Hepatic stellate cell (primary cell): ENCODE measurements around the gene SEC11C.
"Not testable (repeated sequence)": the region's sequence is repeated elsewhere in the genome, so short reads cannot be mapped to it uniquely, and the experiment has no call there.

Source experiments
- DNase-seq: peaks from one replicate; pipeline ENCODE4 v3.0.0; 2011; ENCODE audit warnings: low spot score

SEC11C gene

DNA sequence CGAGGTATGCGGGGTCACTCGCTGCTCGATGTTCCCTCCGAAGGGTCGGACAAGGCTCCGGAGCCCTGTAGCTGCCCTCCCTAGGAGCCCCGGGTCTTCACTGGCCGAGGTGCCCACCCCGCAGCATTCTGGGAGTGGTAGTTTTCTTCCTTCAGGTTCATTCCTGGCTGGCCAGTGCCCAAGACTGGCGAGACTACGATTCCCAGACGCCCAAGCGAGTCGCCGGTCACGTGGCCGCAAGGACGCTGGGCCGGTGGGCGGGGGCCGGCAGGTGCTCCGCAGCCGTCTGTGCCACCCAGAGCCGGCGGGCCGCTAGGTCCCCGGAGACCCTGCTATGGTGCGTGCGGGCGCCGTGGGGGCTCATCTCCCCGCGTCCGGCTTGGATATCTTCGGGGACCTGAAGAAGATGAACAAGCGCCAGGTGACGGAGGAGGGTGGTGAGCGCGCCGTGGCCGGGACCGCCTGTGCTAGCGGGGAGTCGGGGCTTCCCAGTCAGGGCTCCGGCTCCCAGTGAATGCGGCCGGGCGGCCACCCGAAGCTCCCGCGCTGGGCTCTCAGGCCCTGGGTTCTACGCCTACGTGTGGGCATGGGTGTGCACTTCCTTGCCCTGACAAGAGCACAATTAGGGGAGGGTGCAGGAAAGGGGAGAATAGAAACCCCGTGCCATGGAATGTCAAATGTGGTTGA is at the start of gene SEC11C:
Gene SEC11C, plus strand, starts transcription at position 270 of the 687 bp plus-strand sequence. Its CDS starts 65 bp downstream, at position 335.
- peak; percentile 95 for DNase-seq

DNA sequence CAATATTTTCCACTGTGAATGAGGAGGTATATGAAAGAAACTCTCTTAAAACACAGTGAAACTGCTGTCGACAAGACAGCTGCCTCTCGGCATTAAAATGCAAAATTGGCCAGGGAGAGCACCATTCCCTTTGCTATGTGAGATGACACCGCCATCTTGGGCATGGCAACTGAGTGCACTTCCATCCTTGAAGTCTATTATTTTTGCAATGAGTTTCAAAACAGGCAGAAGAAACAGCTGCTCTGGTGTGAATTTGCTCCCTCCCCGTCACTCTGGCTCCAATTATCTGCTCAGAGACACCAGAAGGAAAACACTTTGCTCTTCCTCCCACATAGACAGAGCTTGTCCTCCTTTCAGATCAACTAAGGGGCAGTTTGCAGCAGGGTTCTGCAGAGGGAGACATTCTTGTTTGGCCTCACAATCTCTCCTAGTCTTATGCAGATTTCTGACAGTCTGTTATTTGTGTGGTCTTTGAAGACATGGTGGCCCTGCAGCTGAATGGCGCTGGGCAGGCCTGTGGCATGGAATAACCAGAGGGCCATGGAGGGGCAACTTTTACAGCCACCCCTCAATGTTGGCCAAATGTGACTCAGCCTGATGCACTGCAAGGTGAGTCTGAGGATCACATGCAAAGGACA is 48.6 kb upstream of the SEC11C start:
- DNase-seq = no peak

DNA sequence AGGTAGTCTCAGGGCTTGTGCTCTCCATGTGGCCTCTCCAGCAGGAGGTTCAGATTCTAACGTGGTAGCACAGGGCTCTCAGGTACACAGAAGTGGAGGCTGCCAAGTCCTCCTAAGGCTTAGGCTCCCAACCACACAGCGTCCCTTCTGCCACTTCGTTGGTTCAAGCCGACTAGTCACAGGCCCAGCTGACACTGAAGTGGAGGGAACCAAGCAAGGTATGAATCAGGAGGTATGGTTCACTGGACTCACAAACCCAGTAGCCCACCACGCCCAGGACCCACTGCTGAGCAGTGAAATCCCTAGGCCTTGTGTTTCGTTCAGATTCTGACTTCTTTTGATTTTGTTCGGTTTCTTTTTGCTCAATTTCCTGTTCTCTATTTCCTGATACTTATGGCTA is 46.0 kb upstream of the SEC11C start:
- no peak for DNase-seq

DNA sequence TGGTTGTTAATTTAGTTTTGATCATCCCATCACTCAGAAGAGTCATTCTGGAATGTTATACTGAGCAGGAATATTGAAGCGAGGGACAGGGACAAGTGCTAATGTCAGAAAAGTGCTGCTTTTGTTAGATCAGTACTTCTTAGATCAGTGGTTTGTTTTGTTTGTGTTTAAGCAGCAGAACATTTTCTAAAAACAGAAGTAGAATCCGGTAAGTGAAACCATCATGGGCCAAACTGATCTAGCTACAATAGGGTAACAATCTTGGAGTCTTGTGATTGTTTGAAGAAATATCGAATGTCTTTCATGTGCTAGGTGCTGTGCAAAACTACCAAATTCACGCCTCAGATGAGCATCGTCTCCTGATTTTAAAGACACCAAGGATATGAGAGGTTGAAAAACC is 45.1 kb upstream of the SEC11C start:
- no peak for DNase-seq

DNA sequence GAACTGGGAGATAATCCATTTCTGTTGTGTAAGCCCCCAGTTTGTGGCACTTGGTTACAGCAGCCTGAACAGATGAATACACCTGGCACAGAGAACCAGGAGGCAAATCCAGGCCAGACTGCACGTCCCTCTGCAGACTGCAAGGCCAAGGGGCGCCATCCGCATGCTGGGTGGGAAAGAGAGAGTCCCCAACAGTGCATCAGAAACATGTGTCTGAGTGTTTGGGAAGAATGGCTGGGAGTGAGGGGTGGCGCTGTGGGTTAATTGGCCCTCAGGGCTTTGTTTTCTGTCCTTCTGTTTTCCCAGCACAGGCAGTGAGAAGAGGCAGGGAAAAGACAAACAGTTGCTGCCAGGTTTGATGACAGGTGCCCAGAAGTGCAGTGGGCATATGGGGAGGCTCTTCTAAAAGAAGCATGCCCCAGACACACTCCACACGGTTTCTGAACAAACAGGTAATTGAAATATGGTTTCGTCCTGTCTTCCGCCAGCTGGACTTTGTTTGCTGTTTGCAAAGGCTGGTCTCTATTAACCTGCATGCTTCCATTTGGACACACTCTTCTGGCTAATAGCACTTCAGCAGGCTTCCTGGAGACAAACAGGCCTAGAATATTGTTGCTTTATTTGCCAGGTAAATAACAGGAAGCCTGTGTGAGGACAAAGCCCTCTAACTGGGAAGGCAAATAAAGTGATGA is 43.4 kb upstream of the SEC11C start:
- no peak for DNase-seq

DNA sequence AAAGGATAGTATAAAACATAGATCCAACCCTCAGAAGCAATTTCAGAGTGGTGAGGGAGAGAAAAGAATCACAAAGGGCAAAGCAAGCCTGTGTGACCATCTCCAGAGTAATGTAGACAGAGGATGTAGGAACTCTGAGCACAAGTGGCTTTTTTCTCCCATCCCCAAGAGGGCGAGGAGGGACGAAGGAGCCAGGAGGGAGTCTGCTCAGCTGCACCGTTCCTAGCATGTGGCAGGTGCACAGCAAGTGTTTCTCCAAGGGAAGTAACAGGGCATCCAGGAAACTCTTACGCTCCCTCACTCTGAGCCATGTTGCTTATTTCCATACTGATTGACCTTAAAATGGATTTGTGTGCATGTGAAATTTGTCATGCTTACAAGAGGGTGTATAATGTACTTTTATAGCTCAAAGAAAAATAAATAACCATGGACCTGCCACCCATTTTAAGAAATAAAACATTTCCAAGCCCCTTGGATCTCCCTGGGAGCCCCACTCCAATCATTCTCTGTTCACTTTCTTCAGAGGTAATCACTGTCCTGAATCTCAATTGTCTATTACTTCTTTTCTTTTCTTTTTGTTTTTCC is 37.8 kb upstream of the SEC11C start:
- no peak for DNase-seq

DNA sequence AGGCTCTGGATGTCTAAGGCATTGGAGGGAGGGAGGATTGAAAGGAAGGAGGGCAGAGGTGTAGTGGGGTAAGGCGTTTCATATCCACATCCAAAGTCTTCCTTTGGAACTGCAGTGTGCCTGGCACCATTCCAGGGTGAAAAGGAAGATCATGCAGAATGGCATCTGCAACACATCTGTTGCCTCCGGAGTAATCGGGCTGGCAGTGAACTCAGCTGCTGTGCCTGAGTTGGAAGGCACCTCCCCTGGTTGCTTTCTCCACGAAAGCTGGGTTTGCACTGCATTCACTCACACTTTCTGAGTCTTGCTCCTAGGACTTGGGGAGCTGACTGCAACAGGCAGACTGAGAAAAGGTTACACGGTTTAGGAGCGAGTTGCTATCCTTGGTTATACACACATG is 30.3 kb upstream of the SEC11C start:
- DNase-seq = no peak

DNA sequence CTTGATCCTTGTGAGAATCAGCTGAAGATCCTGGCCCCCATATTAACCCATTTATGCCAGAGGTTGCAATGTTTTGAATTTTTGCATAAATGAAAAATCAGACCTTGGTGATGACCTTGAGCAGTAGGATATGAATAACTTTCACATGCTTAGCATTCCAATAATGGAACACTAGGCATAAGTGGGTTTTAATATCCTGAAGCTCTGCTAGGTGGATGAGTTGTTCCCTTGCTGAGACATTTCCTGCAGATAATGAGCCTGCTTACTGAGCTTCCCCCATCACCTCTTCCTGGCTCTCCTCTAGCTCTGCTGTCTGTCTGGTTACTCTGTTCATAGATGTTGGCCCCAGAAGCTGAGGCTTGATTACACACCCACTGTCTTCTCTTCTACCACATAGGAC is 25.5 kb upstream of the SEC11C start:
- DNase-seq = no peak

DNA sequence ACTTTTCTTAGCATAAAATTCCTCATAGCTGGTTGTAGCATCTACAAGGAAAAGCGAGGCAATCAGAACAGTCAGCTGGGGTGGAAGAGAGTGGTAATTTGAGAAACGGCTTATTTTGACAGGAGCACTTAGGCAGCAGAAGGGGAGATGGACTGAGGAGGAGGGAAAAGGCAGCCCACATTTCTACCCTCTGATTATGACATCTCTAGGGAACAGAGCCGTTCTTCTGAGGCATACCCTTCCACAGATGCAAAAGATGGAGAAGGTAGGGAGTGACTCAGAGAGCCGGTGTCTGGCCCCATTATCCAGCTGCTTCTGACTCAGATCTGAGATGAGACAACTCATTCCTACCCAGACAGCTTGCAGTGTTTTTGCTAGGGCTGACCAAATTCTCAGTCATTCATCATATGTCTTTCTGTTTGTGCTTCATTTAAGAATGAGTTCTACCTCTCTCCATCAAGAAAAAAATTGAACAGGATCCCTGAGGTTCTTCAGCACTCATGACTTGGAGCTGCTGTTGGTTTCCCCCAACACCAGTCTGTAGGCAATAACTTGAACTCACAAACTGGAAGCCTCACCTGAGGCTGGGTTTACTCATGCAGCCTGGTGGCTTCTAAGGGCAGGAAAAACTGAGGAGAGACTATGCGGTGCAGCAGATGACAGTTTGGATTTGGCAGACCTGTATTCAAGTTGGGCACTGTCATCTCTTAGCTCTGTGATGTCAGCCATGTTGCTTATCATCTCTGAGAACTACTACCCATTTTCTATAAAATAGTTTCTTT is 15.9 kb upstream of the SEC11C start:
- DNase-seq = peak; percentile 81

DNA sequence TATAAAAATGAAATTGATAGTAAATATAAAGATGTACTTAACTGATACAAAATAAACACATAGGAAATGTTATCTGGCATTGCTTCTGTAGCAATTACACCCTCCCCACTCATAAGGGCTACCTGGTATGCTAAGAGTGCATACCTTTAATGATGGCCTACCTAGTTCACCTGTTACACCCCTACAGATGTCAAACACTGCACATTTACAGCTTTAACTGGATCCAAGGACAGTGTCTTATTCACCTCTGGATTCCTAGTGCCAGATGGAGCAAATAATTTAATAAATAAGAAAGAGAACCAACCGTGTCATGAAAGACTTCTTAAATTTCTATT is 15.3 kb upstream of the SEC11C start:
- no peak for DNase-seq

DNA sequence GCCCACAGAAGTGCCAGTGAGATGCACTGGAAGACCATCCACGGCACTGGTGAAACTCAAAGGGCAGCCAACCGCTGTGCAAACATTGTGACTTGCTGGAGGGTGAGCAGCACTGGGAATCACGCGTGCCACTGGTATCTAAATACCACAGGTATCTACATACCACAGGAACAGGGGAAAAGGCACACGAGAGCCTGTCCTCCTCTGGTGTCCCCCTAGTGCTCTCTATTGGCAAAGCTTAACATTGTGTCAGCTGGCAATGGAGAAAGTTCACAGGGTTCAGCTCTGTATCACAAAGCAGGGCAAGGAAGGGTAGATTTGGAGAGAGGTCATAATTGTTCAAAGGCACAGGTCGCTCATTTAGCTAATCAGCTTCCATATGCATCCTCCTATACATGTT is 12.6 kb upstream of the SEC11C start:
- no peak for DNase-seq

DNA sequence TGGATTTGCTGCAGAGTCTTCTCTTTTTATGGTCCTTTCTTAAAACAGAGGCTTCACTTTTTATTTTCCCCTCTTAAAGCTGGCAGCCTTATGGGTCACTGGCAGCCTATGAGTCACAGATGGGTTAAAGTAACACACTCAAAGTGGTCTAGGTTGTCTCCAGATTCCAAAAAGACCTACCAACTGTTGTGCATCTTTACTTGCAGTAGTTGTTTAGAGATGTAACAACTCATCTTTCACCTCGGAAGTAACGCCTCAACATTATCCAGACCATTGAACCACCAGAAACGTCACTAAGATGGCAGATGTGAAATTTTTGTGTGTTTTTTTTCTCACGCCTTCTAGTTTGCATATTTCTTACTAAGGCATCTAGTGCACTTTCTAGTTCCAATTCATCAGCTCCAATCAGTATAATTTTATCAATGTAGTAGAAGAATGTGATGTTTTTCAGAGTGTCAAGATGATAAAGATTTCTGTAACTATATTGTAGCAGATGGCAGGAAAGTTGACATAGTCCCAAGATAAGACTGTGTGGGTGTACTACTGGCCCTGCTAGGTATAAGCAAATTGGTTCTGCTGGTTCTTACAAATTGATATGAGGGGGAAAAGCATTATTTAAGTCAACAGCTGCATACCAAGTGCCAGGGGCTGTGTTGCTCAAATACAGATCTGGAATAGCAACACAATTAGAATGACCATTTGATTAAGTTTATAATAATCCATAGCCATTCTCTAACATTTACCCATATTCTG is 9.6 kb upstream of the SEC11C start:
- no peak for DNase-seq

DNA sequence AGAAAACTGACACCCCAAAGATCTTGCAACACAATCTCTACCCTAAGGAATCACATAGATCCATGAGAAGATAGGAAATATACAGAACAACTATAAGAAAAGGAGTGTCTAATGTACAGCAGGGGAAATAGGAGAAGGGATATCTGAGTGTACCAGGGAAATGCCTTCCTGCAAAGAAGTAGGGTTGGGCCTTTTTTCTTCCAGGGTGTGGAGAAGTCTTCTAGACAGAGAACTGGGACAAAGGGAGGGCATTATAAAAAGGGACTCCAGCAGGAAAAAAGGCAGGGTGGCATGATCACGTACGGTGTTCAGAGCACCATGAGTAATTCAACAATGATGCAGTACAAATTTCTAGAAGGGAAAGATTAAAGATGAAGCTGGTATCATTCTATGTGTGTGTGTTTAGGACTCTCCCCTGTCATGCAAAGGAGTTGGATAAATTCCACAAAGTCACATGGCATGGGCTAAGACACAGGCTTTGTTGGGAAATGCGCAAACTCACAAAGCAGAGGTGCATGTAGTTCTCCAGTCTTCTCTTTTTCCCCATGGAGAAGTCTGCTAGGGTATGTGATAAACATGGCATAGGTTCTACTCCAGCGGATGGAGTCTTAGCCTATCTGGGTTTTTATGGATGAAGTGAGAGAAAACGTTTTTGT is 6.7 kb upstream of the SEC11C start:
- DNase-seq = no peak

DNA sequence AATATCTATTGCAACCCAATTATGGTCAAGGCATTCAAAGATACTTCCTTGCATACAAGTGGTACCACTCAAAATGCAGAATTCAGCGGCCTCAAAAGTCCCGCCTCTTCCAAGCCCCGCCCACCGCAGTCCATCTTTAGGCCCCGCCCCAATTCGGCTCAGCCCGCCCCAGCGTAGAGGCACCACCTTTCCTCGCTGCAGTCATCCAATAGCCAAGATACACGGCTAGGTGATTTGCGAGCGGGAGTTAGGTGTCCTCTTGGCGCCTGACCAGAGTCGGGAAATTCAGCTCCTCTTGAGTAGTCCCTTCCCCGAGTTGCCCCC is 431 bp upstream of the SEC11C start:
- peak; percentile 89 for DNase-seq

DNA sequence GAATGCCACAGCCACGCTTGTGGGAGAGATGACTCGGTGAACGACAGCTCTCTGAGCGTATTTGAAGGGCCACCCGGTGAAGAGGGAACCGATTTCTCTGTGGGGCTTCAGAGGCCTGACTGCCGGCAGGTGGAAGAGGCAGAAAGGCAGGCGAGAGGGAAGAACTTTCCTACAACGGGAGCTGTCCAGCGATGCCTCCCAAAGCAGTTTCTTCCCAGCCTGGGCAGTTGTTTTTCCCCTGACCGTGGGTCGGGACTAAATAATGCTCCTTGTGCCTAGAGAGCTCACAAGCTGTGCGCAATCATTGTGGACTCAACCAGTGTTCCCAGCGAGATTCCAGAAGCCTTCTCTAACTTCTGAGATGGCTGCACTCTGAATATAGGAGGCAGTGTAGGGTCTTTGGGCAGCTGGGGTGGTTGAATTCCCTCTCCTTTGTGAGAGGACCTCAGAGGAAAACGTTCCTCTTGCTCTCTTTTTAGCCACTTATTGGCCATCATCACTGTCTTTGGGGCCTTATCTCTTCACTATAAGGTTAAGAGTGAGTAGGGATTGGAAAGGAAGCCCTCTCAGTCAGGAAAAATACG is 710 bp downstream of the SEC11C start:
- DNase-seq = peak; percentile 55

DNA sequence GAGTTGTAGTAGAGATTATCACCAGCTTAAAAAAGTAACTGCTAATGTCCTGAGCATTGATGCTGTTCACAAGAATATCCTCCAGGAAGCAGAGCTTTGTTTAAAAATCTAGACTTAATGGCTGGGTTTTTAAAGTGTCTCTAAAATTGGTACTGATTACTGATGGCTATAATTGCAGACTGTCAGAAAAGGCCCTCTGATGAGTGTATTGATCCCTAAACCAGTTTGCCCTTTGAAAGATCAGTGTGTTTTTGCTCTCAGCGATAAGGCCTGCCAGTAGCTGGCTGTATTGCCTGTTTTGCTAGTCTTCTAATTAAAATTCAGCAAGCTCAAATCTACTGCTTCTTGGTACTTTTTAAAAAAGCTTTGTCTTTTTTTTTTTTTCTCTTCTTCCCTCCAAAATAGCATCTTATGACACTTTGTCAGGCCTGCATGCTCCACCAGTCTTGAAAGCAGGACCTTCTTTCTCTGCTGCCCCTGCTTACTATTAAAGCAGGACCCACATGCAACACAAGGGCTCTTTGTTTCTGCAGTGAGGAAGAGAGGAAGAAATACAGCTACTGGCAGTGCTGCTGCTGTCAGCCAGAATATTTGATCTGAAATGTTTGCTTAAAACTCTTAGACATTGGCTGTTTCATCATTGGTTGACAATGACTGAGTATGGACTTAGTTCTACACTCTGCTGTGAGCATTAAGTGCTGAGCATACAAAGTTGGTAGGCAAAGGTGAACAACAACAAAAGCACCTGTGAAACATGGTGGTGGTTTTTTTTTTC is 1.8 kb downstream of the SEC11C start:
- no peak for DNase-seq

DNA sequence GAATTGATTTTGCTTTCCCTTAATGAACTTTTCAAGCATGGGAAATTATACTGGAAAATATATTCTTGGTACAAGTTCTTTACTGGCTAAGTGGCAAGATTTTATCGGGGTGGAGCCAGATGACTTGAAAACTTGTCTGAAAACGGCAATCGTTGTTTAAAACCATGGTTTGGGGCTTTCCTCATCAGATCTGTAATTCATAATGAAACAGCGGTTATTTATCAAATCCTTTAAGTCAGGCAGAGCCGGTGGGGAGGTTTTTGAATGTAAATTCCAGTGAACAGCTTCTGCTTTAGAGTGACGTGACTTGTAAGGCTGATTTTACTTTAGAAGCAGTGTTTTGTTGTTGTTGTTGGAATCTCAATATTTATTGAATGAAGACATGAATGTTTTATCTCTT is 2.6 kb downstream of the SEC11C start:
- no peak for DNase-seq

DNA sequence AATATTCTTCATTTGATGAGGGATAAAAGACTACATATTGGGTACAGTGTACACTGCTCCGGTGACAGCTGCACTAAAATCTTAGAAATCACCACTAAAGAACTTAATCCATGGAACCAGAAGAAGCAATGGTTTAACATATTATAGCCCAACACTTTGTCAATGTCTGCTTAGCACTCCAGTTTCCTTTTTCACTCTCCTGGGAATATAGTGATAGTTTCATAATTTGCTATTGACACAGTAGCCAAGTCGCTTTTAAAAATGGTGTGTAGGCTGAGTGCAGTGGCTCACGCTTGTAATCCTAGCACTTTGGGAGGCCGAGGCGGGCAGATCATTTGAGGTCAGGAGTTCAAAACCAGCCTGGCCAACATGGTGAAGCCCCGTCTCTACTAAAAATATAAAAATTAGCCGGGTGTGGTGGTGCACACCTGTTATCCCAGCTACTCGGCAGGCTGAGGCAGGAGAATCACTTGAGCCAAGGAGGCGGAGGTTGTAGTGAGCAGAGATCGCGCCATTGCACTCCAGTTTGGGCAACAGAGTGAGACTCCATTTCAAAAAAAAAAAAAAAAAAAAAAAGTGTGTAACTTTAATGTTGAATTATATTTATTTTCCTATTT is 3.2 kb downstream of the SEC11C start:
- DNase-seq = not testable (repeated sequence)

DNA sequence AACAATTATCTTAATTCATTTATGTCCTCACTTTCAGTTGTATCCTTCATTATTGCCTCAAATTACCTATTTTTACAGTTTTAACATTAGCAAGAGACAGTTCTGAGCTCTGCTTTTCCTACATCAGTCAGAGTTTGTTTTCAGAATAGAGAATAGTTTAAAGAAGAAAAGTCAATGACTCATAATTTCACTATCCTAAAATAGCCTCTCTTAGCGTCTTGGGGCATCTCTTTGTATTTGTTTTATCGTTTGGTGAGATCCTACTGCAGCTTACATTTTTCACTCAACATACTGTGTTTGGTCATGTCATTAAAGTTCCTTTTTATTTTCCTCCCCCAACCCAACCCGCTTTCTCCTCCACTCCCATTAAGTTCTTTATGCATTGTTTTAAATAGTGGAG is 3.8 kb downstream of the SEC11C start:
- DNase-seq = peak; percentile 60

DNA sequence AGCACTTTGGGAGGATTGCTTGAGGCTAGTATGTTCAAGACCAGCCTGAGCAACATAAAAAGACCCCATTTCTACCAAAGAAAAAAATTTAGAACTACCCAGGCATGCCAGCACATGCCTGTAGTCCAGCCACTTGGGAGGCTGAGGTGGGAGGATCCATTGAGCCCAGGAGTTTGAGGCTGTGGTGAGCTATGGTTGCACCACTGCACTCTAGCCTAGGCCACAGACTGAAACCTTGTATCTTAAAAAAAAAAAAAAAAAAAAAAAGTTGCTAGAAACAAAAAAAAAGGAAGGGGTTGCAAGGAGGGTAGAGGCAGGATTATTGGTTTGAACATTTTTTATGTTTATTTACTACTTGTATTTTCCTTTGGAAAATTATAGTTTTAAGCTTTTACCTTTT is 4.8 kb downstream of the SEC11C start:
- DNase-seq = no peak
